Mucosa of rectum (tissue), 2 donors: Measurements from ENCODE around the gene CSRP1.
"Not testable (repeated sequence)": the region's sequence is repeated elsewhere in the genome, so short reads cannot be mapped to it uniquely, and the experiment has no call there.

Source experiments
- H3K27ac ChIP-seq, 2 donors: one replicate each; pipeline ENCODE4 v1.7.0; 2013; ENCODE audit warnings: inconsistent platforms in 2 of 2, low read depth in 2 of 2, low read length in 2 of 2
- H3K27me3 ChIP-seq, 2 donors: one replicate each; pipeline ENCODE4 v1.7.0; 2013; ENCODE audit warnings: low read length in 2 of 2; ENCODE audit not compliant: control insufficient read depth in 2 of 2, insufficient read depth in 2 of 2
- H3K36me3 ChIP-seq, 2 donors: one replicate each; pipeline ENCODE4 v1.7.0; 2013; ENCODE audit warnings: low read length in 2 of 2; ENCODE audit not compliant: control insufficient read depth in 2 of 2, insufficient read depth in 2 of 2
- H3K4me1 ChIP-seq, 2 donors: one replicate each; pipeline ENCODE4 v1.7.0; 2013; ENCODE audit warnings: low read length in 2 of 2, mild to moderate bottlenecking in 1 of 2; ENCODE audit not compliant: control insufficient read depth in 2 of 2, insufficient read depth in 2 of 2
- H3K4me3 ChIP-seq, 2 donors: one replicate each; pipeline ENCODE4 v1.7.0; 2013; ENCODE audit warnings: low read length in 2 of 2
- H3K9ac ChIP-seq, 2 donors: one replicate each; pipeline ENCODE4 v1.7.0; 2013; ENCODE audit warnings: low read length in 2 of 2, low read depth in 1 of 2, mild to moderate bottlenecking in 1 of 2
- H3K9me3 ChIP-seq, 2 donors: one replicate each; pipeline ENCODE4 v1.7.0; 2013; ENCODE audit warnings: low read length in 2 of 2; ENCODE audit not compliant: control insufficient read depth in 2 of 2
- donor health status: healthy.
- donor health status: Normal muscosa, but diverticular disease.

Gene CSRP1

DNA sequence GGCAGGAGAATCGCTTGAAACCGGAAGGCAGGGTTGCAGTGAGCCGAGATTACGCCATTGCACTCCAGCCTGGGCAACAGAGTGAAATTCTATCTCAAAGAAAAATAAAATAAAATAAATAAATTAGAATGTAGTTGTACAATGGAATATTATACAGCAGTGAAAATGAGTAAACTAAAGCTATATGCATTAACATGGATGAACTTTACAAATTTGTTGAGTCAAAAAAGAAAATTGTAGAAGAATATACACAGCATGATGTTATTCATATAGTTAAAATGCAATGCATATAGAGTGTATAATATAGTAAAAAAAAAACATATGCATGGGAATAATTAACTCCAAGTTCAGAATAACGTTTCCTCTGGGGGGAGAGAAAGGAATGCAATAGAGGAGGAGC, 21.0 kb upstream of the CSRP1 start:
- Histone ChIP-seq H3K4me1 (peaks cover 0 to 5% of the 10 kb centered on the region in 2 donors), H3K4me3 (no peak overlapping the region), H3K27ac (no peak overlapping the region), H3K9me3 (no peaks in the 10 kb centered on the region), H3K36me3 (no peaks in the 10 kb centered on the region), H3K27me3 (no peaks in the 10 kb centered on the region), H3K9ac (no peak overlapping the region)

DNA sequence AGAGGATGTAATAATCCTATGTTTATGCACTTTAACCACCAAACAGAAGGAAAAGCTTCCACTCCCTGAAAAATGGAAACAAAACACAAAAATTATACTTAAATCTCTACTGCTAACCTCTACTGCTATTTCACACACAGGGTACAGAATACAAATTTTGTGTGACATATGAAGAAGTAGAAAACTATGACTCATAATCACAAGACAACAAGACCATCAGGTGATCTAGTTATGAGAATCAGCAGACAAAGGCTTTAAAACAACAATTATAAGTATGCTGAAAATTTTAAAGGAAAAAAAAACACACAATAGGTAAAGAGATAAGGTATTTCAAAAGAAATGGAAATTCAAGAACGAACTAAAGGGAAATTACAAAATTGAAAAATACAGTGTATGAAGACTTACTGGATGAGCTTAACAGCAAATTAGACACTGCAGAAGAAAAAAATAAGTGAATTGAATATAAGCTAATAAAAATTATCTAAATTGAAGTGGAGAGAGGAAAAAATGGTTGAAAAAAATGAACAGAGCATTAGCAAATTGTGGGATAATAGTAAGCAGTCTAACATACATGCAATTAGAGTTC, 18.4 kb upstream of the CSRP1 start:
- no peak overlapping the region for H3K4me3 ChIP-seq
- H3K4me1 ChIP-seq: no peaks in the 10 kb centered on the region
- no peaks in the 10 kb centered on the region for H3K9me3 ChIP-seq
- no peak overlapping the region for H3K9ac ChIP-seq
- no peaks in the 10 kb centered on the region for H3K27me3 ChIP-seq
- no peak overlapping the region for H3K27ac ChIP-seq
- no peaks in the 10 kb centered on the region for H3K36me3 ChIP-seq

DNA sequence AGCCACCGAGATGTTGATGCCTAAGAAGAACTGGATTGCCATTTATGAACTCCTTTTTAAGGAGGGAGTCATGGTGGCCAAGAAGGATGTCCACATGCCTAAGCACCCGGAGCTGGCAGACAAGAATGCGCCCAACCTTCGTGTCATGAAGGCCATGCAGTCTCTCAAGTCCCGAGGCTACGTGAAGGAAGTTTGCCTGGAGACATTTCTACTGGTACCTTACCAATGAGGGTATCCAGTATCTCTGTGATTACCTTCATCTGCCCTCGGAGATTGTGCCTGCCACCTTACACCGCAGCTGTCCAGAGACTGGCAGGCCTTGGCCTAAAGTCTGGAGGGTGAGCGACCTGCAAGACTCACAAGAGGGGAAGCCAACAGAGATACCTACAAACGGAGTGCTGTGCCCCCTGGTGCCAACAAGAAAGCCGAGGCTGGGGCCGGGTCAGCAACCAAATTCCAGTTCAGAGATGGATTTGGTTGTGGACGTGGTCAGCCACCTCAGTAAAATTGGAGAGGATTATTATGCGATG, 13.2 kb upstream of the CSRP1 start:
- H3K9ac ChIP-seq, H3K4me1 ChIP-seq, H3K4me3 ChIP-seq, H3K27ac ChIP-seq, H3K36me3 ChIP-seq, H3K27me3 ChIP-seq, H3K9me3 ChIP-seq: not testable (repeated sequence)

DNA sequence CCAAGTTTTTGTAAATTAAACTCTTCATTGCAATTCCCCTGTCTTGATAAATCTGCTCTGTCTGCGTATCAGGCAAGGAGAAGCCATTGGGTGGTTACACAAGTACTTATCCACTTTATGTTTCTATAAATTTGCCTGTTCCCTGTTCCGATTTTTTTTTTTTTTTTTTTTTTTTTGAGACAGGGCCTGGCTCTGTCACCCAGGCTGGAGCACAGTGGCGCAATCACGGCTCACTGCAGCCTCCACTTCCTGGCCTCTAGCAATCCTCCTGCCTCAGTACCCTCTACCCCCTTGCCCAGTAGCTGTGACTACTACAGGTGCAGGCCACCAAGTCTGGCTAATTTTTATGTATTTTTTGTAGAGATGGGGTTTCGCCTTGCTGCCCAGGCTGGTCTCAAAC, 11.1 kb upstream of the CSRP1 start:
- no peaks in the 10 kb centered on the region for H3K27me3 ChIP-seq
- H3K4me1 ChIP-seq: peaks cover 0 to 4% of the 10 kb centered on the region in 2 donors
- H3K9me3 ChIP-seq: no peaks in the 10 kb centered on the region
- no peak overlapping the region for H3K4me3 ChIP-seq
- no peak overlapping the region for H3K27ac ChIP-seq
- H3K9ac ChIP-seq: no peak overlapping the region
- no peaks in the 10 kb centered on the region for H3K36me3 ChIP-seq

DNA sequence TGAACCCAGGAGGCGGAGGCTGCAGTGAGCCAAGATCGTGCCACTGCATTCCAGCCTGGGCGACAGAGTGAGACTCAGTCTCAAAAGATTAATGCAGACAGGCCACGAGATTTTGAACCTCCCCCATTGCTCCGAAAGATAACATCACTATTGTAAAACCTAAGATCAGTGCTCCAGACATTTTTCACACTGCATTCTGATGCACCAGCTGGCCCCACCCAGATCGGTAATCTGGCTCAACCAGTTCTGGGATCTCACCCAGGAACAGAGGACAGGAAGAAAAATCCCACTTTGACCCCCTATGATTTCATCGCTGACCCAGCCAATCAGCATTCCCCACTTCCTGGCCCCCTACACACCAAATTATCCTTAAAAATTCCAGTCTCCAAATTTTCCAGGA, 10.7 kb upstream of the CSRP1 start:
- Histone ChIP-seq H3K9ac (no peak overlapping the region), H3K4me3 (no peak overlapping the region), H3K27ac (no peak overlapping the region), H3K9me3 (no peaks in the 10 kb centered on the region), H3K4me1 (peaks cover 3 to 7% of the 10 kb centered on the region in 2 donors), H3K36me3 (no peaks in the 10 kb centered on the region), H3K27me3 (no peaks in the 10 kb centered on the region)

DNA sequence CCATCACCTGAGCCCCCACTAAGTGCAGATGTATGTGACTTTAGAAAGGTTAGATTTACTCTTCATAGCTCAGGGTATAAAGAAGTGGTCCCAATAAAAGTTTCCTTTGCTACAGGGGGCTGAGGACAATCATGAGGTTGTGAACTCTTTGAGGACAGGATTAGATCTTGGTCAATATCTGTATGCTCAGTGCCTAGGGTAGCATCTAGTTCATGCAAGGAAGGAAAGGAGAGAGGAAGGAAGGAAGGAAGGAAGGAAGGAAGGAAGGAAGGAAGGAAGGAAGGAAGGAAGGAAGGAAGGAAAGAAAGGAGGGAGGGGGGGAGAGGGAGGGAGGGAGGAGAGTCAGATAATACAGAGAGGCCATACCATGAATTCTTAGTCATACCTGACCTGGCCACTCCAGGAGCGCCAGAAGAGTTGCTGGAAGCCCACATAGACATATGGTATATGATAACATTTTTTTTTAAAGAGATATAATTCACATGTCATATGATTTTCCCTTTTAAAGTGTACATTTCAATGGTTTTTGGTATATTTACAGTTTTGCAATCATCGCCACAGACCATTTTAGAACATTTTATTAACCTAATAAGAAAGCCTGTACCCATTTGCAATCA, 9.7 kb upstream of the CSRP1 start:
- H3K27me3 ChIP-seq: no peaks in the 10 kb centered on the region
- H3K27ac ChIP-seq: no peak overlapping the region
- H3K9me3 ChIP-seq: no peaks in the 10 kb centered on the region
- H3K4me3 ChIP-seq: no peak overlapping the region
- peaks cover 9 to 14% of the 10 kb centered on the region in 2 donors for H3K4me1 ChIP-seq
- H3K36me3 ChIP-seq: no peaks in the 10 kb centered on the region
- H3K9ac ChIP-seq: no peak overlapping the region

DNA sequence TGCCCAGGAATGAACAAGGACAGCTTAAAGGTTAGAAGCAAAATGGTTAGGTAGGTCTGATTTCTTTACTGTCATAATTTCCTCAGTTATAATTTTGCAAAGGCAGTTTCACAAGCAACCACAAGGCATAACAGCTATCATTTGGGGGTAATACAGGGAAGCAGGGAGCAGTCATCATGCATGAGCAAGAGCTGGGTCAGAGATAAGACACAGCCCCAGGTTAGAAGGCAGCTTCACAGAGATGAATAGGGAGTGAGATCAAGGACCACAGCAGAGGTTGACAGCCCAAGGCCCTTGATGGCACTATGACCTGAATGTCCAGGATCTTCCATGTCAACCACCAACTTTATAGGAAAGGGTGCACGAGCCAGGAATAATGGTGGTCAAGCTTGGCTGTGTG, 9.0 kb upstream of the CSRP1 start:
- Histone ChIP-seq H3K4me1 (peaks cover 9 to 14% of the 10 kb centered on the region in 2 donors), H3K9ac (no peak overlapping the region), H3K4me3 (no peak overlapping the region), H3K27me3 (no peaks in the 10 kb centered on the region), H3K36me3 (no peaks in the 10 kb centered on the region), H3K9me3 (no peaks in the 10 kb centered on the region), H3K27ac (no peak overlapping the region)

DNA sequence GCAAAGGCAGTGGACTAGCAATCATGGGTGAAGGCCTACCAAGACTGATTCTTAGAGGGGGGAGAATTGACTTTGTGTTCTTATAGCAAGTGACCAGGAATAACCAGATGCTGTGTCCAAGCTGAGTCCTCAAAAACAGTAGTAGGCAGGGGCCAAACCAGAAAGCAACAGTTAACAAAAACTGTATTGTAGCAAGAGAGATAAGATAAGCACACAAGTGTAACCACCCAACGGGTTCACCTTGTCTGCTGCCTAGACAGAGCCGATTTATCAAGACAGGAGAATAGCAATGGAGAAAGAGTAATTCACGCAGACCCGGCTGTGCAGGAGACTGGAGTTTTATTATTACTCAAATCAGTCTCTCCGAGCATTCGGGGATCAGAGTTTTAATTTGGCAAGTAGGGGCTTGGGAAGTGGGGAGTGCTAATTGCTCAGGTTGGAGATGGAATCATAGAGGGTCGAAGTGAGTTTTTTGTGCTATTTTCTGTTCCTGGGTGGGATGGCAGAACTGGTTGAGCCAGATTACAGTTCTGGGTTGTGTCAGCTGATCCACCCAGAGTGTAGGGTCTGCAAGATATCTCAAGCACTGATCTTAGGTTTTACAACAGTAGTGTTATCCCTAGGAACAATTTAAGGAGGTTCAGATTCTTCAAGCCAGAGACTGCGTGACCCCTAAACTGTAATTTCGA, 8.3 kb upstream of the CSRP1 start:
- Histone ChIP-seq H3K9me3 (no peaks in the 10 kb centered on the region), H3K9ac (no peak overlapping the region), H3K4me1 (peaks cover 9 to 14% of the 10 kb centered on the region in 2 donors), H3K27ac (no peak overlapping the region), H3K36me3 (no peaks in the 10 kb centered on the region), H3K4me3 (no peak overlapping the region), H3K27me3 (no peaks in the 10 kb centered on the region)

DNA sequence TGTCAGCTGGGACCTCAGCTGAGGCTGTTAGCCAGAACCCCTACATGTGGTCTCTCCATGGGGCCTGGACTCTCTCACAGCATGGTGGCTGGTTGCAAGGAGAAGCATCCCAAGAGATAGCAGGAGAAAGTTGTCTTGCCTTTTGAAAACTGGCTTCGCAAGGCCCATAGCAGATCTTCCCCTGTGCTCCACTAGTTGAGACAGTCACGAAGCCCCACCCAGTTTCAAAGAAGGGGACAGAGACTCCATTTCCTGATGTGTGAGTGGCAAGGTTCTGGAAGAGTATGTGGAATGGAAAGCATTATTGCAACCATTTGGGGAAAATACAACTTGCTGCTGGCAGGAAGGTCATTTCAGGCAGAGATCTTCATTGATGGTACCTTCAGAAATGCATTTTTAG, 7.5 kb upstream of the CSRP1 start:
- no peak overlapping the region for H3K4me3 ChIP-seq
- H3K36me3 ChIP-seq: no peaks in the 10 kb centered on the region
- H3K27me3 ChIP-seq: no peaks in the 10 kb centered on the region
- peaks cover 9 to 14% of the 10 kb centered on the region in 2 donors for H3K4me1 ChIP-seq
- H3K9me3 ChIP-seq: no peaks in the 10 kb centered on the region
- no peak overlapping the region for H3K9ac ChIP-seq
- H3K27ac ChIP-seq: no peak overlapping the region

DNA sequence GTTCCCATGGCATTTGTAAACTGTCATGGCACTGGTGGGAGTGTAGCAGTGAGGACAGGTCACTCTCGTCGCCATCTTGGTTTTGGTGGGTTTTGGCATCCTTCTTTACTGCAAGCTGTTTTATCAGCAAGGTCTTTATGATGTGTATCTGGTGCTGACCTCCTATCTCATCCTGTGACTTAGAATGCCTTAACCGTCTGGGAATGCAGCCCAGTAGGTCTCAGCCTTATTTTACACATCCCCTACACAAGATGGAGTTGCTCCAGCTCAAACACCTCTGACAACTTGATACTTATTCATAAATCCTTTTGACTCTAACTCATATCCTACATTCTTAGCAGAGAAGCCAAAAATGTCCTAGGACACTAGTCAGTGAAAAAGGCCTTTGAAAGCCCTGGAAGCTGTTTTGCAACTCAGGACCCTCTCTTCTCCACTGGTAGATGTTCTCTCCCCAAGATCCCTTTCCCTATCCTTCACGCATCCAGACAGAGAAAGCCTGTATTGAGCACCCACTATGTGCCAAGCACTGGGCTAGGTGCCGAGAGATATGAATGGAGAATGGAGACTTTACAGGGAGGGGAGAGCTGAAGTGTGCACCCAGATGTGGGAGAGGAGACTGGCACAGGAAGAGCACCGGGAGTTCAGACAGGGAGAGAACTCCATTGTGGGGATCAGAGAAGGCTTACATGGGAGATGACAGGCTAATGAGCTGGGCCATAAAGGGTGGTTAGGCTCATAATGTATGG, 6.7 kb upstream of the CSRP1 start:
- Histone ChIP-seq H3K4me1 (peaks cover 9 to 14% of the 10 kb centered on the region in 2 donors), H3K27me3 (no peaks in the 10 kb centered on the region), H3K36me3 (peaks cover 0 to 2% of the 10 kb centered on the region in 2 donors), H3K4me3 (no peak overlapping the region), H3K27ac (no peak overlapping the region), H3K9me3 (no peaks in the 10 kb centered on the region), H3K9ac (no peak overlapping the region)
